ENCODE results near the gene LRRK2.
A peak's percentile ranks its signal among the peaks of the same experiment; 100 is the strongest.
"Not testable (repeated sequence)": the region's sequence is repeated elsewhere in the genome, so short reads cannot be mapped to it uniquely, and the experiment has no call there.

The LRRK2 gene

GRCh38 chr12:40325349-40325960 lies 100.7 kb downstream of the LRRK2 start:
- DNase-seq = peak in 1 of 5 experiments; percentile 41

DNA sequence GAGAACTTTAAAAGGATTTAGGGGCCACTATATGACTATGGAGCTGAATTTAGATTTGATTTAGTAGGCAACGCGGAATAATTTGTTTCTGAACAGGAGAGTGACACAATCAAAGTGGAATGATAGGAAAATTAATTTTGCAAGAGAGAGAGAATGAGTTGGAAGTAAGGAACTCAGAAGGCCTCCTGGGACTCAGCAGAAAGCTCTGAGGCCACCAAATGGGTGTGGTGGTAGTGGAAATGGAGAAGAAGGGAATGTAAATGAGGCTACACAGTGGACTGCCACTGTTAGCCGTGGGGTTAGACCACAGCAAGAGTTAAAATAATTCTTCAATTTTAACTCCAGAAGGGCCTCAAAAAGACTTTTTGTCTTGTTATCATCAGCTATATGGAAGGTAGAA lies 102.7 kb downstream of the LRRK2 start:
- no peak for DNase-seq

GRCh38 chr12:40330180-40330579 lies 105.4 kb downstream of the LRRK2 start:
- DNase-seq = no peak

DNA sequence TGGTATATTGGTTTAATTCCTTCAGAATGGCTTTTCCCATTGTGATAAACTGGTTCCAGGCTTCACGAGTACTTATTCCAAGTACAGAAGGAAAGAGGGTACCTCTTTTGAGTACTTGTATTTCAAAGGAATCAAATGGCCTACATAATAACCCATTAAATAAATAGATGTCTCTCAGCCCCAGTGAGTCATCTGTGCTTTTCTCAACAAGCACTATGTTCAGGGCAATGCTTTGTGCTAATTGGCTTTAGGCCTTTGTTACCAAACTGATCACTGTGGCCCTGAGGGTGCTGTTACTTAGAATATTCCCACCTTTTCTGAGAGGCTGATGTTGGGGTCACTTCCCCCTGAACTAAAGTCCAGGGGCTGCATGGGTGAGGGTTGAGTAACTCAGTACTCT lies 107.1 kb downstream of the LRRK2 start:
- no peak for DNase-seq

GRCh38 chr12:40335991-40336390 lies 111.2 kb downstream of the LRRK2 start:
- DNase-seq = no peak

GRCh38 chr12:40336573-40337199 lies 111.9 kb downstream of the LRRK2 start:
- DNase-seq = no peak

DNA sequence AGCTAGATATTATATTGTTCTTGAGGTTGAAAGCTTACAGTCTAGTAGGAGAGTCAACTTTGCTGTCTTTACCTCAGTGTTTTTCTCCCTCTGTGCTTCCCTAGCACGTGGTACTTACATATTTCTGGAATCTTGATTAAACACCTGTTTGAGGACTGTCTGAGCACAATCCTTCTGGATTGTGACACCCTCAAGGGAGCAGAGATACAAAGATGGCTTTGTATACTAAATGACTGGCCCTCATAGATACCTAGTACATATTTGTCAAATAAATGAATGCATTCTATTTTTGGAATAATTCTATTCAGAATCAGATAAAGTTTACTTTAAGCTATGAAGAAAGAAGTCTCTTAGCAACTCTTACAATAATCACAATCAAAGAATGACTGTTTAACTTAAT lies 113.3 kb downstream of the LRRK2 start:
- DNase-seq = no peak

GRCh38 chr12:40338621-40339020 lies 113.8 kb downstream of the LRRK2 start:
- DNase-seq = no peak

DNA sequence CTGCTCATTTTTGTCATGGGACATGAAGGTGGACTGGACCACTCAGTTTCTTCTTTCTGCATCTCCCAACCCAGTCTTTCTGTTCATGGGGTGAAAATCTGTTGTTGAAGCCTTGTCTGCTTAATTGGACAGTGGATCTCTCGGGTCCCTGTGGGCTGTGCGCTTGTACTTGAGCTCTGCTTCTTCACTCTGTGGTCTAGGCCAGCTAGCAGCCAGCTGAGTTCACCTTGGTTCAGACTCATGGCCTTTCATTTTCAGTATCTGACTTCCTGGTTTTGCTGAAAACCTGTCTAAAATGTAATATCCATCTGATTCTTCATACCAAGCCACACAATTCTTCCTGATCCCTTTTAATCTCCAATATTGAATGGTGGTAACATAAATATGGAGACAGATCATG lies 117.2 kb downstream of the LRRK2 start:
- DNase-seq = no peak

- no peak for DNase-seq
Measured at GRCh38 chr12:40343124-40343523, 118.3 kb downstream of the LRRK2 start.

- no peak for DNase-seq
Measured at GRCh38 chr12:40344312-40344711, 119.5 kb downstream of the LRRK2 start.

GRCh38 chr12:40351976-40352375 lies 127.2 kb downstream of the LRRK2 start:
- no peak for DNase-seq

DNA sequence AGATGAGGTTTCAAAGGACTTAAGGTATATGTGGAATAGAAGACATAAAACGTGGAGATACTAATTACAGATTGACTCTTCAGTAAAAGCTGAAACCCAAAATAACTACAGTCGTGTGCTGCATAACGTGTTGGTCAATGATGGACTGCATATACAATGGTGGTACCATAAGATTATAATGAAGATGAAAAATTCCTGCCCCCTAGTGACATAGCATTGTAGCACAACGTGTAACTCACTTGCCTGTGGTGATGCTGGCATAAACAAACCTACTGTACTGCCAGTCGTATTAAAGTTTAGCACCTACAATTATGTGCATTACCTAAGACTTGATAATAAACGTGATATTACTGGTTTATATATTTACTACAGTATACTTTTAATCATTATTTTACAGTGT lies 150.3 kb downstream of the LRRK2 start:
- peak in 1 of 5 experiments; percentile 1 for DNase-seq

DNA sequence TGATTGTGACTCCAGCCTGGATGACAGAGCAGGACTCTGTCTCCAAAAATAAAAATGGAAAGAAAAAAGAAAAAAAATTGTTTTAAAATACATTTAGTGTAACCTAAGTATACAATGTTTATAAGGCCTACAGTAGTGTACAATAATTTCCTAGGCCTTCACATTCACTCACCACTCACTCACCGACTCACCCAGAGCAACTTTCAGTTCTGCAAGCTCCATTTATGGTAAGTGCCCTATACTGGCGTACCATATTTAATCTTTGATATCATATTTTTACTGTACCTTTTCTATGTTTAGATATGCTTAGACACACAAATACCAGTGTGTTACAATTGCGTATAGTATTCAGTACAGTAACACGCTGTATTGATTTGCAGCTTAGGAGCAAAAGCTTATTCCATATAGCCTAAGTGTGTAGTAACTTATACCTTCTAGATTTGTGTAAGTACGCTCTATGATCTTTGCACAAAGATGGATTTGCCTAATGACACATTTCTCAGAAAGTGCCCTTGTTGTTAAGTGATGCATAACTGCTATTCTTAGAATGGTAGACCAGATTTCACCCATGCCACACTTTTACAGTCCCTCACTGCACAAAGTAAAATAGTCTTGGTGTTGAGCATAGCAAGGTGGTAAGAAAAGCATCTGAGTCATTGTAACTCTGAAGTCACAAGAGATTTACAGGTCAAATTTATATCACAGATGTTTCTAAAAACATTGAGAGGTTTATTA lies 151.9 kb downstream of the LRRK2 start:
- DNase-seq = no peak

GRCh38 chr12:40378691-40379090 lies 153.9 kb downstream of the LRRK2 start:
- DNase-seq = no peak

DNA sequence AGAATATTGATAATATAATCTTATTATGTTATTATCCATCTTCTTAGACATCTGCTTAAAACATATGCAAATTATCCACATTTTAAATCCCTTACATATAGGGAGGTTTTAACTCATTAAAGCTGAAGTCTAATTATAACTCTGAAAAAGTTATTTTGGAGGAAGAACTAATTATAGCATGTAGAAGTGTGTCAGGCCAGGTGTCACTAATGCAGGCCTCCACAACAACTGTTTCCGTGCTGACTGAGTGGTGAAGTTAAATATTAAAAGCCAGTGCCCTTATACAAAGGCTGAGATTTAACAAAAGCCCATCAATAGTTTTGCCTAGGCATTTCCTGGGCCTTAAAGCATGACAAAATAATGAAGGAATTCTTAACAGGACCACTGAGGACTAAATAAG lies 157.4 kb downstream of the LRRK2 start:
- no peak for DNase-seq

- DNase-seq = not testable (repeated sequence)
Measured at GRCh38 chr12:40387279-40387678, 162.5 kb downstream of the LRRK2 start.

DNA sequence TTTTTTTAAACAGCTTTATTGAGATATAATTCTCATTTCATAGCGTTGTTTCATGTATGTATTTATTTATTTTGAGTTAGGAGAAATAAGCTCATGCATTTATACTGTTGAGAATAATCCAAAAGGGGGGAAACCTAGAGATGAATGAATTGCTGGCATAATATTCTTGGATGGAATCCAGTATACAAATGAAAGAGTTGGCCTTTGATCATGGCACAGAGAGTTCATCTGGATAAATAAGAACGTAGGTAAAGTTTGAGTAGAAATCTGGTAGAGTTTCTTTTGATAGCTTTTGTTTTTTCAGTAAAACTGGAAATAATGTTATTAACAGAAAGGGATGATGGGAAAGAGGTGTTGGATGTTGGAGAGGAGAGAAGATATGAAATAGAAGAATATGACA lies 166.2 kb downstream of the LRRK2 start:
- DNase-seq = no peak

DNA sequence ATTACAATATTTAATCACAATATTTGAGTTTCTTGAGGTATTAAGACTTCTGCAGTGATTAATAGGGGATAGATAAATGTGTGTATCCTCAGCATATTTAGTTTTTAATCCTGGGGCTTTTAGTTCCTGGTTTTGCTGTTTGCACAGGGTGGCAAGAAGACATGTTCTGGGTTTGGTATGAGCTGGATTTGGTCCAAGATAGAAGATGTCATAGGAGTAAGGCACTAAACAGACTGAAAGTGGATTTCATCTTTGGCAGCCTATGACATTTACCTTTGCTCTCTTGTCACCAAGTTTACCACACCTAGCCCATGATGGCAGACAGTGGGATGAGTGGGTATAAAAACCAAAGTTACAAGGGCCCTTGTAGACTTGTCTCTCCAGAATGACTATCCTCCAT lies 168.2 kb downstream of the LRRK2 start:
- no peak for DNase-seq

DNA sequence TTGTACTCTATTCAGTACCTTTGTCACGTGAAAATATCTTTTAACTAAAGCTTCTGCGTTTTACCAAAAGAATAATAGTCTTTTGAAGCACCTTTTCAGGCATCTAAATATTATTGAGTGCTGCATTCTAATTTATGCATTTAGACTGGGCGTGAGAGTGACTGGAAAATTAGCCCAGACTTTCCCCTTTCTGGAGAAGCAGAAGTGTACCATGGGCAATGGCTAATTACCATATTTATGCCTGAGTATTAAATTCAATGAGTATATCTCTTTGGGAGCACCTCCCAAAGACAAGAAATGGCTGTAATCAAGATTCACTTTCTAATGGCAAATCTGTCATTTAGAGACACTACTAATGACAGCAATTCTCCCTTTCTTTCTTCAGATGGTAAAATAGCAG lies 174.9 kb downstream of the LRRK2 start:
- DNase-seq = no peak

DNA sequence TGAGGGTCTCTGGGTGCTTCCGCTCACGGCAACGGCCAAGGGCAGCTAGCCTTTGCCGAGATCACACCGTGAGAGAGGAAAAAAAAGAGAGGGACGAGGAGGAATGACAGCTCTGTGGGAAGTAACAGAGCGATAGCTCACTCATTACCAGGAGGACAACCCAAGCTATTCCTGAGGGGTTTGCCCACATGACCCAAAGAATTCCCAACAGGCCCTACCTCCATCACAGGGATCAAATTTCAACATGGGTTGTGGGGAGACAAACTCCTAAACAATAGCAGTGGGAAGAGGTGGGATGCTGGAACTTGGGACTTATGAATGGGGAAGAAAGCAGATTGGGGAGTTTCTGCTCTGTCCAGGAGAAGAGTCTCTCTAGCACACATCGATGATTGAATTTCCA lies 180.6 kb downstream of the LRRK2 start:
- DNase-seq = no peak

All from T-helper 2 cell (primary cell).